Body of pancreas (tissue), 4 donors: ENCODE measurements around the gene UTP15. TPM values are rescaled to one million over a fixed set of nuclear protein-coding genes. Genes with fewer than 3 reads are reported as not detected.

Experiments
- ATAC-seq: fragments of 150-250 bp; one replicate; pipeline ENCODE4 v1.9.1; 2016
- DNase-seq, 4 donors: peaks; one replicate each; pipeline ENCODE4 v3.0.0-alpha.2; 2019
- H3K27ac ChIP-seq, 4 donors: fragments of 200-600 bp; sonication (generic); 1 replicate in 3 of 4; 2 replicates in 1 of 4; pipeline versions ENCODE4 v1.5.1 to v1.6.1; 2016 to 2019; ENCODE audit warnings: mild to moderate bottlenecking in 1 of 4, mixed read lengths in 1 of 4, moderate library complexity in 1 of 4
- H3K27me3 ChIP-seq, 2 donors: fragments of 200-600 bp; sonication (generic); one replicate each; pipeline ENCODE4 v1.6.0; 2016; ENCODE audit warnings: mild to moderate bottlenecking in 1 of 2
- H3K36me3 ChIP-seq, 2 donors: fragments of 200-600 bp; sonication (generic); replicated peaks in 1 of 2; 2 replicates each; pipeline ENCODE4 v1.5.1; 2016; ENCODE audit warnings: low read depth in 2 of 2; ENCODE audit not compliant: insufficient read depth in 1 of 2
- H3K4me1 ChIP-seq: fragments of 200-600 bp; sonication (generic); one replicate; pipeline ENCODE4 v1.6.0; 2016
- H3K4me3 ChIP-seq, 2 donors: fragments of 200-600 bp; sonication (generic); 1 replicate in 1 of 2; 2 replicates in 1 of 2; pipeline ENCODE4 v1.5.1; 2016 to 2019
- H3K9me3 ChIP-seq, 3 donors: fragments of 200-600 bp; sonication (generic); 1 replicate in 2 of 3; 2 replicates in 1 of 3; pipeline ENCODE4 v1.5.1; 2016
- POLR2A ChIP-seq, 3 donors: fragments of 450-650 bp; IDR thresholded peaks; one replicate each; pipeline ENCODE4 v1.6.1; 2016; ENCODE audit warnings: antibody characterized with exemption in 3 of 3, mild to moderate bottlenecking in 2 of 3
- WGBS, 2 donors: methylation state at CpG; one replicate each; pipeline ENCODE4 v1.1.5; 2017; 5-methylcytosine and 5-hydroxymethylcytosine counted together
- intact Hi-C: fragments of 100-400 bp; cut with DNase I; formaldehyde crosslinking; loops from one replicate; pipeline ENCODE4 v1.15.1; 2023
- total RNA-seq, 2 donors: library from RNA; depleted of rRNA; stranded (reverse); fragments of >200 nt; gene quantifications; one replicate each; pipeline ENCODE4 v1.1.0, GENCODE V29; 2016
- TF ChIP-seq, protein P1 (sequence below), 7 experiments: fragments of 450-650 bp in 4 of 7; fragments of 200-600 bp in 3 of 7; sonication (generic) in 3 of 7; IDR thresholded peaks; one replicate each; pipeline ENCODE4 v1.5.1; 2016 to 2019; ENCODE audit warnings: antibody characterized with exemption in 7 of 7

The UTP15 gene
- total RNA-seq, 2 donors from 2014 or later, result 4.2 to 27.4 TPM

DNA sequence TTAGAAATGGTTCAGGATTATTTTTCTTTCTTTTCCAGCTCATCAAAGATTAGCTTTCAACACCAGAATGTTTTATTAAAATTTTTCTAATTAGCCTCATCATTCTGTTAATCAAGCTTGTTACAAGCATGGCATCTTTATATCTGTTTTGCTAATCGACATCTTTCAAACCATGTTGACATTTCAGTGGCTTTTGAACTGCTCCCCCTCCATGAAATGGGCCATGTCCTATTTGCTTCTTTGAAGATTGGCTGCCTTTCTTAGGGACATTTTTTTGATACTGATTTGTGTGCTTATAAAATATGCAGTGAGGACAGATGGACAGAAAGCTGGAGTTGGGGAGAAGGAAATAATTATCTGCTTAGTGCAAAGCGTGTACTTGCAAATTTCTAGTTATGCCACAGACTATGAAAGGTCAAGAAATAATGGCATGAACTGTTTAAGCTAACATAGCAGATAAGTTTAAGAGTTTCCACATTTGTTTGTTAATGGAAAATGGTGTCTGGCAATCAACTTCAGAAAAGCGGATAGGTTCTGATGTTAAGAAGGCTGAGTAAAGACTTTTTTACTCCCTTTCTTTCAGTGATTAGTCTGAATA, 39.8 kb upstream of the UTP15 start:
- H3K9me3 ChIP-seq, result no peaks in the 10 kb centered on the region
- H3K4me3 ChIP-seq, result no peak overlapping the region
- H3K4me1 ChIP-seq, result no peaks in the 10 kb centered on the region
- 59 to 66% methylated on average over 3 of the region's 3 CpGs for WGBS, 2 donors
- DNase-seq (no peak), ATAC-seq (no peak)
- no peak for TF ChIP-seq POLR2A (IDR thresholded peaks at IDR 0.05)
- TF ChIP-seq, protein P1, sequence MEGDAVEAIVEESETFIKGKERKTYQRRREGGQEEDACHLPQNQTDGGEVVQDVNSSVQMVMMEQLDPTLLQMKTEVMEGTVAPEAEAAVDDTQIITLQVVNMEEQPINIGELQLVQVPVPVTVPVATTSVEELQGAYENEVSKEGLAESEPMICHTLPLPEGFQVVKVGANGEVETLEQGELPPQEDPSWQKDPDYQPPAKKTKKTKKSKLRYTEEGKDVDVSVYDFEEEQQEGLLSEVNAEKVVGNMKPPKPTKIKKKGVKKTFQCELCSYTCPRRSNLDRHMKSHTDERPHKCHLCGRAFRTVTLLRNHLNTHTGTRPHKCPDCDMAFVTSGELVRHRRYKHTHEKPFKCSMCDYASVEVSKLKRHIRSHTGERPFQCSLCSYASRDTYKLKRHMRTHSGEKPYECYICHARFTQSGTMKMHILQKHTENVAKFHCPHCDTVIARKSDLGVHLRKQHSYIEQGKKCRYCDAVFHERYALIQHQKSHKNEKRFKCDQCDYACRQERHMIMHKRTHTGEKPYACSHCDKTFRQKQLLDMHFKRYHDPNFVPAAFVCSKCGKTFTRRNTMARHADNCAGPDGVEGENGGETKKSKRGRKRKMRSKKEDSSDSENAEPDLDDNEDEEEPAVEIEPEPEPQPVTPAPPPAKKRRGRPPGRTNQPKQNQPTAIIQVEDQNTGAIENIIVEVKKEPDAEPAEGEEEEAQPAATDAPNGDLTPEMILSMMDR (IDR thresholded peaks at IDR 0.05), result no peak
- H3K36me3 ChIP-seq, result no peaks in the 10 kb centered on the region
- no peak overlapping the region for H3K27ac ChIP-seq
- no peaks in the 10 kb centered on the region for H3K27me3 ChIP-seq
- intact Hi-C loops, result no loop called here

DNA sequence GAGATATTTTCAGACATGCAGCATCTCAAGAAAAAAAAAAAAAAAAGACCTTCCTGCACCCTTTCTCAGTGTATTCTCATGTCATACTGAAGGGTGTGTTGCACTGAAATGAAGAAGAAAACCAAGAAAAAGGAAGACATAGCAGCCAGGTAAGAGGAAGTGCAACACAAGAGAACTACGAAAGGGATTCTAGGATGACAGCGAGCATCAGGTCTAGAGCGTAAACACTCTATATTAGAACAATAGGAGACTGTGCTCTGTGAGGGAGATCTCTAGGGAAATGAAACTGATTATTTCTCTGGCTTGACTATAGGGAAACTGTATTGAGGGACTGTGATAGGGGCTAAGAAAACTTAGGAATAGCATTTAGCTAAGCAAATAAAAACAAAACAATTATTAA, 37.3 kb upstream of the UTP15 start:
- ATAC-seq, result no peak
- intact Hi-C loops, result no loop called here
- 71 to 74% methylated on average over 3 of the region's 3 CpGs for WGBS, 2 donors

DNA sequence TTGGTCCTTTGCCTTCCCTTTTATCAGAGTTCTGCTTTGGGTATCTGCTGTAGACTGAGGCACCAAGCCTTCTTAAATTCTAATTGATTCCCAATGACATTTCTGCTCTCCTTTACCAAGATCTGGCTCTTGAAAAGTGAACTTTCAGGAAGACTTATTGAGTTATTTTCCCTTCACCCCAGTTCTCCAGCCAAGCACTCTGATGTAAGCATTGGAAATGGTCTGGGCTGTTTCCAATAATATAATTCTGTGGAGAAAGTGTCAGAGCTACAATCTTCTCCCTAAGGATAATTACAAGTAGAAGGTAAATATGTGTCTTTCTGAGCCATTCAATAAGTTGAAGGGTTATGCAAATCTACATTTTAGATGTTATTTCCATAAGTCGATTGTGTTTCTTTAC, 36.5 kb upstream of the UTP15 start:
- no peak for TF ChIP-seq POLR2A (IDR thresholded peaks at IDR 0.05)
- TF ChIP-seq, protein P1 (IDR thresholded peaks at IDR 0.05), result no peak
- intact Hi-C loops, result no loop called here
- DNase-seq, result no peak
- Histone ChIP-seq H3K36me3 (no peaks in the 10 kb centered on the region), H3K4me1 (no peaks in the 10 kb centered on the region), H3K9me3 (no peaks in the 10 kb centered on the region), H3K4me3 (no peak overlapping the region), H3K27me3 (no peaks in the 10 kb centered on the region), H3K27ac (no peak overlapping the region)
- no peak for ATAC-seq
- WGBS, 2 donors, result 52 to 61% methylated on average over 1 of the region's 1 CpG

More for the DNA sequence above, 37.3 kb upstream of the UTP15 start:
- Histone ChIP-seq H3K4me1 (no peaks in the 10 kb centered on the region), H3K9me3 (no peaks in the 10 kb centered on the region), H3K27ac (no peak overlapping the region), H3K4me3 (no peak overlapping the region), H3K27me3 (no peaks in the 10 kb centered on the region), H3K36me3 (no peaks in the 10 kb centered on the region)
- no peak for TF ChIP-seq POLR2A (IDR thresholded peaks at IDR 0.05)
- TF ChIP-seq, protein P1 (IDR thresholded peaks at IDR 0.05), result no peak
- DNase-seq, result no peak

DNA sequence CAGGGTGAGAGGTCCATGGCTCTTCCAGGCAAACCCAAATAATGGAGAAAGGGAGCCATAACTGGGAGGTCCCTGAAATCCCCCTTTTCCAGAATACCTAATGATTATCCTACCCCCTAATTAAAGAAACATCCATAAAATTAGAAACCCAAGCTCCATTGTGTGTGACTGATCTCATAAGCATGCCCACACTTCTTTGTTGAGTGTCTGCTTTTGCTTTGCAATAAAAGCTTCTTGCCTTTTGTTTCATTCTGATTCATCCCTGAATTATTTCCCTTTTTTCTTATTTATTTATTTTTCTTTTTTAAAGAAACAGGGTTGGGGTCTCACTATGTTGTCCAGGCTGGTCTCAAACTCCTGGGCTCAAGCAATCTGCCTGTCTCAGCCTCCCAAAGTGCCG, 34.2 kb upstream of the UTP15 start:
- Histone ChIP-seq H3K4me3 (no peak overlapping the region), H3K9me3 (no peaks in the 10 kb centered on the region), H3K27me3 (no peaks in the 10 kb centered on the region), H3K27ac (no peak overlapping the region), H3K4me1 (no peaks in the 10 kb centered on the region), H3K36me3 (no peaks in the 10 kb centered on the region)
- intact Hi-C loops, result no loop called here
- TF ChIP-seq, protein P1 (IDR thresholded peaks at IDR 0.05), result no peak
- TF ChIP-seq POLR2A (IDR thresholded peaks at IDR 0.05), result no peak
- ATAC-seq (no peak), DNase-seq (no peak)
- 21 to 38% methylated on average over 1 of the region's 1 CpG for WGBS, 2 donors

DNA sequence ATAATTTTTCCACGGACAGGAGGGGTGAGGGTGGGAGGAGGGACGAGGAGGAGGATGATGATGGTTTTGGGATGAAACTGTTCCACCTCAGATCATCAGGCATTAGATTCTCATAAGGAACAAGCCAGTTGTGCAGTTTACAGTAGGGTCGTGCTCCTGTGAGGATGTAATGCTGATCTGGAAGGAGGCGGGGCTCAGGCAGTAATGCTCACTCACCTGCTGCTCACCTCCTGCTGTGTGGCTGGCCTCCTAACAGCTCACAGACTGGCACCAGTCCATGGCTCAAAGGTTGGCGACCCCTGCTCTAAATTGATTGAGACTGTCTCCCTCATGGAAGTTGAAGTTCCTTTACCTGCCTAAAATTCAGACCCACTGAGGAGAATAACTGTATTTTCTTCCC, 33.3 kb upstream of the UTP15 start:
- ATAC-seq (no peak), DNase-seq (no peak)
- H3K4me3 ChIP-seq, result no peak overlapping the region
- intact Hi-C loops, result no loop called here
- TF ChIP-seq, protein P1 (IDR thresholded peaks at IDR 0.05), result no peak
- H3K36me3 ChIP-seq, result no peaks in the 10 kb centered on the region
- no peak overlapping the region for H3K27ac ChIP-seq
- no peaks in the 10 kb centered on the region for H3K9me3 ChIP-seq
- H3K4me1 ChIP-seq, result no peaks in the 10 kb centered on the region
- 55 to 70% methylated on average over 5 of the region's 5 CpGs for WGBS, 2 donors
- H3K27me3 ChIP-seq, result no peaks in the 10 kb centered on the region
